GM18508 (cell line): ENCODE measurements around the gene CSTF1.
"Not testable (repeated sequence)": the region's sequence is repeated elsewhere in the genome, so short reads cannot be mapped to it uniquely, and the experiment has no call there.

Experiments
- ATAC-seq: cut with Tn5 transposase; IDR thresholded peaks from one replicate; pipeline ENCODE4 v1.9.1; 2021; ENCODE audit warnings: moderate number of reproducible peaks; ENCODE audit not compliant: insufficient read depth, unreplicated experiment

Gene CSTF1

DNA sequence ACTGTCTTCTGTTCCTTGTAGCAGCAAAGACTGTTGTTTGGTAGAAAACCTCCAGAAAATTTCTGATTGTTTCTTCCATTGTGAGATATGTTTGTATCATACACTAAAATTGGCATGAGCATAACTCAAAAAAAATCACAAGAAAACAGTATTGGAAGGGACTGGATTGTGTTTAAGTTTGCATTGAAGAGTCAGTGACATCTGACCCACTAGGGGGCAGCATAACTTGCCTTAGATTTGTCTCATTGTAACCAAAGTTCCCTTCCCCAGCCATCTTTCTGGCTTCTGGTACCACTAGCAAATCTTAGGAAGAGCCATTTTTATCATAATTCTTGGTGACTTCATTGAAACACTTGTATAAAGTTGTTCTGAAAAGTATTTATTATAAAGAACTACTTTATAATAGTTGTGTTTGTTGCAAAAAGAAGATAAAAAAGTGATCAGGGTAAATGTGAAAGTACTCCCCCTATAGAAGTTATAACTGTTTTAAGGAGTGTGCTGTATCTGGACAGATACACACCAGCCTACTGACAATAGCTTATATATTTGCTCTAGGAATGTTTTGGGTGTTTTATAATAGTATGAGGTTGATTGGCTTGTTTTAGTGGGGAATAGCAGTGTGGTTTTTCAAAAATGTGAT, 7.7 kb downstream of the CSTF1 start:
- no peak for ATAC-seq

DNA sequence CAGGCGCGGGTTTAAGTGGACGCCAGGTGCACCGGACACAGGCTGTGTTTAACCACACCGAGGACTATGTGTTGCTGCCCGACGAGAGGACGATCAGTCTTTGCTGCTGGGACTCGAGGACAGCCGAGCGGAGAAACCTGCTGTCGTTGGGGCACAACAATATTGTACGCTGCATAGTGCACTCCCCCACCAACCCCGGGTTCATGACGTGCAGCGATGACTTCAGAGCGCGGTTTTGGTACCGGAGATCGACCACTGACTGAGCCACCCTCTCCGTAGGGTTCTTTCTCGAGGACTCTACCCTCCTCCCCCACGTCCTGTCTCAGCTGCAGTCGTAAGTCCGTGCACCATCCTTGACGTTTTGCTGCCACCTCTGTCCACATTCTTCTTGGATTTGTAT, 11.0 kb downstream of the CSTF1 start:
- no peak for ATAC-seq

DNA sequence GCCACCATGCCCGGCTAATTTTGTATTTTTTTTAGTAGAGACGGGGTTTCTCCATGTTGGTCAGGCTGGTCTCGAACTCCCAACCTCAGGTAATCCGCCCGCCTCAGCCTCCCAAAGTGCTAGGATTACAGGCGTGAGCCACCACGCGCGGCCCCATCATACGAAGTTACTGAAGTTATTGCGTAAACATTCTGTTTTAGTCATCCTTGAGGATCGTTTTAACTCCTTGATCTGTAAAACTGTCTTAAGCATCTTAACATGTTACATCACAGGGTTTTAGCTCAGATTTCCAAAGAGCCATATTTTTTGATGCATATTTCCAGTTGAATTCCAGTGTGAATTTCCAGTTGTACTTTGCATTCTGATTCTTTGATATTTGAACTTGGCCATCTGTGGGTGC, 12.9 kb downstream of the CSTF1 start:
- not testable (repeated sequence) for ATAC-seq

DNA sequence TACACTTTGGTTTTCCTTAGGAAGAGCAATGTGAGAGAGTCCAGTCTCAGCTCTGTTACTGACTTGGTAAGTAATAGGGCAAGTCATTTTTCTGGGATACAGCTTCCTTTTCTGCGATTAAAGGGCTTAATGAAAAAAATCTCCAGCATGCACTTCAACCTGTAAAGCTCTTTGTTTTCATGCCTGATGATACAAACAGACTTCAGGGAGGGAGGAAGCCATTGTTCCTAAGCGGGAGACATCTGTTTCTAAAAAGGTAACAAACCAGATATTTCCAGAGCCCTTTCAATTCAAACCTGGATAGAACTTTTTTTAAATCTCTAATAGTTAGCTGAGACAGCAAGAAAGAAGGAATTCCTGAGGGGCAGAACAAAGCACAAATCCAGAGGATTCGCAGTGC, 14.5 kb downstream of the CSTF1 start:
- ATAC-seq, result no peak

DNA sequence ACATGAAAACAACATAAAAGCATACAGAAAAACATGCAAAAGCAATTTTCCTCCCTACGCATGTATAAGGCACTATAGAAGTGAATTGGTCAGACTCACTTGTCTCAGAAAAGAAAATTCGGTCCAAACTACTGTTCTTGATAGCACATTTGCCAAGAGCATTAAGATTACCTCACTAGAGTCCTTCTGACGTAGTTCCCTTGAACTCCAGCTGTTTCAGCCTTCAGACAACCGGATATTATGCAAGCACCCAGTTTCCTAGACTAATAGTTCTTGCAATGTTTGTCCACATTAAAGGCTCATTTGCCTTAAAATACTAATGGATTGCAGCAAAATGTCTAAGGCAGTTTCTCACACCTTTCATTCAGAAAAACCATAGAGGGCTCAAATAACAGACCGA, 17.1 kb downstream of the CSTF1 start:
- no peak for ATAC-seq

DNA sequence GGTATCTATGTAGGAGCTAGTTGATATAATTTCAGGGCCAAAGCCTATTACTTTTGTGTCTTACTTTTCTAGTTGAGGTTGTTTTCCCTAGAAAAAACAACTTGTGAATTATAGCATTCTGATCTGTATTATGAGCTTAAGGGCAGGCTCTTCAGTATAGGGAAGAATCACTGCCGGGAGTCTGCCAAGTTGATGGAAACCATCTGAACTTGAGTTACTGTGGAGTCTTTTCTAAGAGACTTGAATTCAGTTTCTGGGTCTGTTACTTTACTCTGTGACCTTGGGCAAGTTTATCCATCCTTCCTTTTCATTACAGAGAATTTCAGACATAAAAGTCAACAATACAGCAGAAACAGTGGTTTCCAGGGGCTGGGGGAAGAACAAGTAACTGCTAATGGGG, 17.5 kb downstream of the CSTF1 start:
- ATAC-seq, result no peak

DNA sequence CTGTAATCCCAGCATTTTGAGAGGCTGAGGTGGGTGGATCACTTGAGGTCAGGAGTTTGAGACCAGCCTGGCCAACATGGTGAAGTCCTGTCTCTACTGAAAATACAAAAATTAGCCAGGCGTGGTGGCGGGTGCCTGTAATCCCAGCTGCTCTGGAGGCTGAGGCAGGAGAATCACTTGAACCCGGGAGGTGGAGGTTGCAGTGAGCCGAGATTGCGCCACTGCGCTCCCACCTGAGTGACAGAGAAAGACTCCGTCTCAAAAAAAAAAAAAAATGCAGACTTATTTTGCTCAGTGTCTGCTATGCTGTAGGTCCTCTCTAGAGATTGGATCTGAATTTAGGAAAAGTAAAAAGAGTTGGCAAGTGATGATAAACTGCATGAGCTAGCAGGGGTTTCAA, 18.8 kb downstream of the CSTF1 start:
- ATAC-seq, result not testable (repeated sequence)

DNA sequence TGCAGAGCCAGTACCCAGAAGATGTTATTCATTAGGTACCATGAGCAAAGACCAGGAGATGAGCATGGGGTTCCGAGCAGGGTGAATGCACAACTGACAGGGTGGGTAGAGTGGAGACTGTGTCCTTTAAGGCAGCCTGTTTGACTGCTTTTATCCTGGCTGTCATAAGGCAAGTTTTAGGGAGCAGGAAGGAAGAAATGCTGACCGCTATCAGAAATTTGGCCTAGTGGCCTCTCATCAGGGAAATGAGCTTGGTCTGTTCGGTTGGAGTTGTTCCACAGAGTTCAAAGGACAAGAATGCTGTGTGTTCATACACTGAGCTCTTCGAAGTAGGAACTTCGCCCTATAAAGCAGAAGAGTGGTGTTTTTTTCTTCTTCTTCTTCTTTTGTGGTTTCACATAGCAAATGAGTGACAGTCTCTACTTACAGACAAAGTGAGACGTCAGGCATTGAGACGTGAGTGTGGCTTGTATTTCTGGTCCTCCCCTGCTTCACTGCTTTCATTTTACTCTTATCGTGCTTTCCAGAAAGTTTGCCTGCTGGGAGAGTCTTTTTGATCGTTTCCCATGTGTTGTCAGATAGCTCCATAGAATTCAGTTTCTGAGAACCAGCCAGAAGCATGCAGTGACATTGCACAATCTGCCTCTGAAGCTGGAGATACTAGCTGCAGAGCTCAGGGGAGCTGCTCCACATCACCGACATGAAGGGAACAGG, 19.5 kb downstream of the CSTF1 start, which contains the start of gene CASS4:
CASS4 (plus strand) TSS at position 502 of the 714 bp plus-strand sequence; CDS start at position 701, 199 bp downstream.
- ATAC-seq, result peak; percentile 48

DNA sequence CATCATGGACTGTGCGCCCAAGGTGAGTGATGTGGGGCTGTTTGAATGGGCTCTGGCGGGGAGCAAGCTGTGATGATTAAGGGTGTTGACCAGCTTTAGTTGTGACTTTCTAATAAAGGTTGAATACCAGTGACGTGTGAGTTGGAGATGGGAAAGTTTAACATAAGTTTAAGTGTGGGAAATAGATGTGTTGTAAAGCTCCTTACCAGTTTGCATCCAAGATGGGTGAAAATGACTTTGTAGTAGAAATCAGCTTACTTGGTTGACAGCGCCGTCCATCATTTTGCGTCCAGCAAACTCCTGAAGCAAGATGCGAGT, 20.0 kb downstream of the CSTF1 start:
- ATAC-seq, result no peak

DNA sequence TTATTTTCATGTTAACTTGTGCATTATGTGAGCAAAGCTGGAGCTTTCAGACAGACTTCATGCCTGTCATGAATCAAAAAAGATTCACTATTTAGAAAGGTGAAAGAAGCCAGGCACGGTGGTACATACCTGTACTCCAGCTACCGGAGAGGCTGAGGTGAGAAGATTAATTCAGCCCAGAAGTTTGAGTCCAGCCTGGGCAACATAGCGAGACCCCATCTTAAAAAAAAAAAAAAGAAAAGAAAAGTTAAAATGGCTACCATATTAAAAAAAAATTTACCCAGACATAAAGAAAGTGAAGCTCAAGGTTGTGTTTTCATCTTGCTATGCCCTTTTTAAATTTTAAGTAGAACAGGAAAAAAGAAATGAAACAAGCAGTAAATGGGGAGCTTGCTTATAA, 20.5 kb downstream of the CSTF1 start:
- no peak for ATAC-seq

DNA sequence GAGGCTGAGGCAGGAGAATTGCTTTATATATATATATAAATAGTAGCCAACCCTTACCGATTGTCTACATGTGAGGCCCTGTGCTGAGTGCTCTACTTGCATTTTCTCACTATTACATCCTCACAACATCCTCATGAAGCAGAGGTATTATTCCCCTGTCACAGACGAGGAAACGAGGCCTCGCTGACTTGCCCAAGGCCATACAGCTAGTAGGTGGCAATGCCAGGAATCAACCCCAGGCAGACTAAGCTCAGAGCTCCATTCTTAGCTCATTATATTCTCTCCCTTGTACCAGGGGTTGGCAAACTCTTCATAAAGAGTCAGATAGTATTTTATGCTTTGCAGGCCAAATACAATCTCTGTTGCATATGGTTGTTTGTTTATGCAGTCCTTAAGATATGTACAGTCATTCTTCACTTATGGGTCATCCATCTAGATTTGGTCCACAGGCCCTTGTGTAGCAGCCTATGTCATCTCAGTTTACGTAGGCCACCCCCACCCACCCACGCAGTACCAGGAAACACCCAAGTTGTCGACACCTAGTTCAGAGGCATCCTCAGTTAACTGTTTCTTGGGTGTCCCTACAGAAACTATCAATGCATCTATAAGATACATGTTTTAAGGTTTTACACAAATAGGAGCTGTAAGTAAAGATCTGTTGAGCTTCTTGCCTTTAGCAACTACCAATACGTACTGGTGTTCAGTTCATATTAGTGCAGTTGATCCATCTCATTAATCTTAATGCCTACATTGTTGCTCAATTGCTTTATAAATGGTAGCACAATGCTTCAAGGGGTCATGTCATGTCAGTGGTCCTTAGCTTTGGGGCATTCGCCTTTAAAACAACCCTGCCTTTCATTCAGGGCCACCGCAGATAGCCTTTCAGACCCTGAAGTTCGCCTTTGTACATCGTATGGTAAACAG, 22.7 kb downstream of the CSTF1 start:
- no peak for ATAC-seq

DNA sequence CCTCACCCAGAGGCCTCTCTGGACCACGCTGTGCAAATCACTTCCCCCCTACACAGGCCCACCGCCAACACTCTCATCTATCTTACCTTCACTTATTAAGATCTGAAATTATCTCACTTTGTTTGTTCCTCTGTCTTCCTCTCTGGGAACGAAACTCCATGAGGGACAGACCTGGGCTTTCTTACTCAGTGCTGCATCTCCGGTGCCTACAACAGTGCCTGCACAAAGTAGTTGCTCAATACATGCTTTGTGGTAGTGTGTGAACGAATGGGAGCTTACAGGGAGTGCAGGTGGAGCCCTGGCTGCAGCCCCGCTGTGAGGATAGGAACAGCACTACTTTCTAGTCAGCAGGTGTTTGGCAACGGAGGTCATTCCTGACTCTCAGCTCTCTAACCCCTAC, 25.0 kb downstream of the CSTF1 start:
- no peak for ATAC-seq

DNA sequence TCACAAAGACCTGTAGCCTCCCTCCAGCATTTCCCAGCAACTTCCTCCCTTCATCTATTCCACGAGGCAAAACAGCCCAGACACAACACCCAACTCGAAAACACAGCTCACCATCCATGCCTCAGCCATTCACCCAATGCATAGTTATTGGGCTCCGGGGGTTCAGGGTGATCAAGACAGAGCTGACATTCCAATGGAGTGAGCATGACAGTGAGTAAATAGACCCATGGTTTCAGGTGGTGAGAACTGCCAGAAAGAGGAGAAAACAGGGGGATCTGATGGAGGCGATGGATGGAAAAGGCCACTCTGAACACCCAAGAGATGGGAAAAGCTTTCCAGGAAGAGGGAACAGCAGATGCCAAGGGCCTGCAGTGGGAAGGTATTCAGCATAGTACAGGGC, 25.5 kb downstream of the CSTF1 start:
- no peak for ATAC-seq

DNA sequence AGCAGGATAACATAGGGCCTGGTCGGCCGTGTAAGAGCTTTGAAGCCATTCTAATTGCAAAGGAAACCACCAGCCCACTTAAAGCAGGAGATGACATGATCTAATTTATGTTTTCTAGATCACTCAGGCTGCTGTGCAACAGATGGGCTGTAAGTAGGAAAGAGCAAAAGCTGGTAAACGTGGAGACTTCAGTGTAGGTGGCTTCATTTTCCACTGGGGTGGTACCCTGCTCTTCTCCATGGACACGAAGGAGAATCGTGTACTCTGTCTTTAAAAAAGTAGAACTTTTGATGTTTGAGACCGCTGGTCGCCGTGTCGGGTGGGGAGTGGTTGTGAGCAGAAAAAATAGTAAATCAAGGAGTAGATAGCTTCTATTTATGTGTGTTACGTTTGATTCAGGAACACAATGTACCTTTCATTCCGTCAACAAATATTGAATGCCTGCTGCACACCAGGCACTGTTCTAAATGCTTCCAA, 26.0 kb downstream of the CSTF1 start:
- ATAC-seq, result no peak

DNA sequence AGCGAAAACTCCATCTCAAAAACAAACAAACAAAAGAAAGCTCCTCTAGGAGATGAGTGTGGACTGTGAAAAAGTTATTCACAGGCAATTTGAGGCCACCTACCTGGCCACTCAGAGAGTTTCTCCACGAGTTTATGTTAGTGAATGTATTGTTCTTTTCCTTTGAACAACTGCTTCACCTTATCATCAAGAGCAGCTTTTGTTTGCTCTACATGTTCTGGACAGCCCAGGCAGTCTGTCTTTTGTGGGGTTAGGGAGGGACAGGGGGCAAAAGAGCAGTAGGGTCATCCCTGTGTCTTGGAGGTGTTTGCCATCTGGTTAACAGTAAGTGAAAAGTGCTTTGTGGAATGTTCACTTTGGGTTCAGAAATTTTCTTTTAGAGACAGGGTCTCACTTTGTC, 27.6 kb downstream of the CSTF1 start:
- no peak for ATAC-seq

DNA sequence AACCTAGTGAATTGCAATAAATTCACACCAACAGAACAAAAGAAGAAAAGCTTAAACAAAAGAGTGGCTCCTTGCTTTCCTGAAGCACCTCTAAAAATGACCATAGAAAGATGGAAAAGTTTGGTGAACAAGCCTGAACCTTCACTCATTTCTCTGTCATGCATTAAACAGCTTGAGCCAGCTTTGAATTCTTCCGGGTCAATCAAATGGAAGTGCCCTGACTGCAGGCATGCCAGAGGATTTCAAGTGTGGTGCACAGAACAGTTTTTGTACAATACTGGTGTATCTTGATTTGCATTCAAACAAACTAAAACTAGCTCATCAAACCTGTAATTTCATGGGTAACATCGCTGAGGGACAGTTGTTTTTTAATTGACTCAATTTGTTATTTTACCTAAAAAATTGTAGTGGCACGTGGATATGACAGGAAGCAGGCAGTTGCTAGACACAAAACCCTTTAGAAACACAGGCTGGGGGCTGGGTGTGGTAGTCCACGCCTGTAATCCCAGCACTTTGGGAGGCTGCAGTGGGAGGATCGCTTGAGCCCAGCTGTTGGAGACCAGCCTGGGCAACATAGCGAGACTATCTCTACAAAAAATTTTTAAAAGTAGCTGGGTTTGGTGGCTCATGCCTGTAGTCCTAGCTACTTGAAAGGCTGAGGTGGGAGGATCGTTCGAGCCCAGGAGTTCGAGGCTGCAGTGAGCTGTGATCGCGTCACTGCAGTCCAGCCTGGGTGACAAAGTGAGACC, 28.7 kb downstream of the CSTF1 start:
- ATAC-seq, result no peak

DNA sequence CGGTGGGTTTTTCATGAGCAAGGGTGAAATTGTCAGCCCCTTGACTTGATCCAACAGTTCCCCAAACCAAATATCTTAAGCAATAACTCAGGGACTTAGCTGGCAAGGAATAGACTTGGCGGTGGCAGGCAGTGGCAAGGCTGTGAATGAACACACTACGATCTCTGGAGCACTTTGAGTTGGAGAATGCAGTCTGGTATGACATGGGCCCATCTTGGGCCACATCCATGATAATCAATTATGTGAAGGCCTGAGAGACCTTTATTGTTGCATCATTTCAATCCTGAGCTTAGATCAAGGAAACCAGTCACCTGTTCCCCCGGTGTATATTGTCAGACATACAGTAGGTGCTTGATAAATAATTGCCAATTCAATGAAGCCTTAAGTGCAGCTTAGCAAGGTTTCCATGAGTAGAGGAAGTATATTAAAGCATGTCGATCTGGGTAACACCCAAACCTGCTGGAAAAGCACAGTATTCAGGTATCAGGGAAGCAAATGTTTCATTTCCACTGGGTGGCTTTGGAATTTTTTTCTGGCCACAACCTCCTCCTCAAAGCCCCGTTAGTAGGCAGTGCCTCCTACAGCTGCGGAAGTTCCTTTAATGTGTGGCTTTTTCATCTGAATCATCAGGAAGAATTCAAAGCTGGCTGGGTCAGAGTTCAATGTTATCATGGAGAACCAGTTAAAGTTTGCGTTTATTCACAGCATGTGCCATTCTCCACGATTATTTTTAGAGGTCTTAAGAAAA, 29.8 kb downstream of the CSTF1 start:
- no peak for ATAC-seq

DNA sequence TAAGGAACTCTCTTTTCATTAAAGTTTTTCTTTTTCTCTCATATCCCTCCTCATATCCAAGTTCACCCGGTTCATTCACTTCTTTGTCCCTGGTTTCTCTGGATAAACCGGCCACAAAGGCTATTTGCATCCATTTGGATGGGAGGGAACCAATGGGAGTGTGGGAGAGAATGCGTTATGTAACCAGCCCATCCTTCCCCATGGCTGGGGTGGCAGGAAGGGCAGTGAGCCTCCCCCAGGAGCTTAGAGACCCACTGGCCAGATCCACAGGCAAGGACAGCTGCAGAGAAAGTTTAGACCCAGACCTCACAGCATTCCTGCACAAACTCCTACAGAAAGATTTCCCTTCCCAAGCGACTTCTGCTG, 30.4 kb downstream of the CSTF1 start:
- ATAC-seq, result no peak

DNA sequence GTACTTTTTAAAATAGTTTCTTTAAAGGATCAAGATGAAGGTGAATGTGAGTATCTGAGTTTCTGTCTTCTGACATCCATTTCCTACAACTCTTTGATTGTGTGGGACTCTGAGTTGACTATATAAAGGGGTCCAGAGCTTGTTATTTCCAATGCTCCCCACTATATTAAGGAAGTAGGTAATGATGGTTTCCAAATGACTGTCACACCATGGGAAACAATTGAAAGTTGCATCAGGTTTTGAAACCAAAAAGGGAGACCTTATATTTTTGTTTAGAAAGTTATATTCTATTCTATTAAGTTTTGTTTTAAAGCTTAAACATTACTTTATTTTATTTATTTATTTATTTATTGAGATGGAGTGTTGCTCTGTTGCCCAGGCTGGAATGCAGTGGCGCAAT, 30.8 kb downstream of the CSTF1 start:
- no peak for ATAC-seq

DNA sequence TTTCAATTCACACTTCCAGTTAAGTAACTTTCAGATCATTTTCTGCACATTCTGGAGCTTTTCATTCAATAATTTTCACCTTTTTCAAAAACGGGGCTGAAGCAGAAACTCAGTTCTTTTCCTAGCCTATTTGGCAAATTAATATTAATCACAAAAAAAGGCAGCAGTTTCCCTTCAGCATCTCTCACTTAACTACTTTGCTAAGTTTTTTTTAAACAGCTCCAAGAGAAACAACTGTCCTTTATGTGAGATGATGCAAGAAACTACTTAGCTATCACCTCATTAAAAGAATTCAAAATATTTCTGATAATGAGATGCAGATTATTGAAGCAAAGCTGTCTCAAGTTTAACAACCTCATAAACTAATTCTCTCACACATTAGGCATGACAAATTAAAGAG, 31.4 kb downstream of the CSTF1 start:
- ATAC-seq, result no peak
